ENCODE measurements around the gene SOCS1. TPM values are rescaled to one million over a fixed set of nuclear protein-coding genes. Genes with fewer than 3 reads are reported as not detected.

The SOCS1 gene
- total and polyA plus RNA-seq, 8 donors, result 11.8 to 27.4 (median 21.1) TPM

- intact Hi-C loops (cut with DNase I), result no loop called here
- peak; percentile 8 for ATAC-seq
Measured at GRCh38 chr16:11265124-11265523, 9.1 kb upstream of the SOCS1 start.

GRCh38 chr16:11264155-11264832 lies 8.3 kb upstream of the SOCS1 start:
- Histone ChIP-seq H3K36me3 (no peaks in the 10 kb centered on the region), H3K9me3 (no peaks in the 10 kb centered on the region), H3K27ac (no peak overlapping the region), H3K27me3 (no peaks in the 10 kb centered on the region), H3K4me1 (peaks cover 2 to 8% of the 10 kb centered on the region in 2 donors), H3K4me3 (no peak overlapping the region)
- intact Hi-C loops (cut with DNase I), result no loop called here
- ATAC-seq (no peak), DNase-seq (no peak)
- TF ChIP-seq CTCF (IDR thresholded peaks at IDR 0.05), result no peak

More at GRCh38 chr16:11265124-11265523, 9.1 kb upstream of the SOCS1 start:
- Histone ChIP-seq H3K9me3 (no peaks in the 10 kb centered on the region), H3K4me1 (peaks cover 0 to 6% of the 10 kb centered on the region in 2 donors), H3K36me3 (no peaks in the 10 kb centered on the region), H3K4me3 (no peak overlapping the region), H3K27ac (peak overlapping the region in 1 of 2 donors; percentile 1), H3K27me3 (no peaks in the 10 kb centered on the region)
- no peak for TF ChIP-seq CTCF (IDR thresholded peaks at IDR 0.05)
- no peak for DNase-seq

GRCh38 chr16:11263737-11264136 lies 7.7 kb upstream of the SOCS1 start:
- Histone ChIP-seq H3K36me3 (no peaks in the 10 kb centered on the region), H3K9me3 (no peaks in the 10 kb centered on the region), H3K27ac (no peak overlapping the region), H3K4me1 (peaks cover 8 to 14% of the 10 kb centered on the region in 2 donors), H3K27me3 (no peaks in the 10 kb centered on the region), H3K4me3 (no peak overlapping the region)
- DNase-seq, result no peak
- ATAC-seq, result no peak
- TF ChIP-seq CTCF (IDR thresholded peaks at IDR 0.05), result no peak
- intact Hi-C loops (cut with DNase I), result no loop called here

- ATAC-seq, result no peak
- Histone ChIP-seq H3K36me3 (no peaks in the 10 kb centered on the region), H3K9me3 (no peaks in the 10 kb centered on the region), H3K4me1 (peaks cover 10 to 21% of the 10 kb centered on the region in 2 donors), H3K27me3 (no peaks in the 10 kb centered on the region), H3K4me3 (no peak overlapping the region), H3K27ac (no peak overlapping the region)
- no peak for TF ChIP-seq CTCF (IDR thresholded peaks at IDR 0.05)
- DNase-seq, result no peak
- intact Hi-C loops (cut with DNase I), result no loop called here
Measured at GRCh38 chr16:11262915-11263314, 6.9 kb upstream of the SOCS1 start.

- no peak overlapping the region for H3K27ac ChIP-seq
- H3K9me3 ChIP-seq, result no peaks in the 10 kb centered on the region
- H3K36me3 ChIP-seq, result no peaks in the 10 kb centered on the region
- H3K4me3 ChIP-seq, result no peak overlapping the region
- H3K4me1 ChIP-seq, result peaks cover 15 to 32% of the 10 kb centered on the region in 2 donors
- intact Hi-C loops (cut with DNase I), result no loop called here
- no peak for DNase-seq
- ATAC-seq, result no peak
- TF ChIP-seq CTCF (IDR thresholded peaks at IDR 0.05), result no peak
- H3K27me3 ChIP-seq, result no peaks in the 10 kb centered on the region
Measured at GRCh38 chr16:11260596-11260966, 4.6 kb upstream of the SOCS1 start.

Measured in left lung (tissue), 10 donors.